NCI-H2227 (cell line): Measurements from ENCODE around the gene PPP2R3A.

Experiments
- DNase-seq: peaks from one replicate; lab custom pipeline; 2025; ENCODE audit not compliant: unreplicated experiment; lab: John Stamatoyannopoulos, UW

Gene PPP2R3A

DNA sequence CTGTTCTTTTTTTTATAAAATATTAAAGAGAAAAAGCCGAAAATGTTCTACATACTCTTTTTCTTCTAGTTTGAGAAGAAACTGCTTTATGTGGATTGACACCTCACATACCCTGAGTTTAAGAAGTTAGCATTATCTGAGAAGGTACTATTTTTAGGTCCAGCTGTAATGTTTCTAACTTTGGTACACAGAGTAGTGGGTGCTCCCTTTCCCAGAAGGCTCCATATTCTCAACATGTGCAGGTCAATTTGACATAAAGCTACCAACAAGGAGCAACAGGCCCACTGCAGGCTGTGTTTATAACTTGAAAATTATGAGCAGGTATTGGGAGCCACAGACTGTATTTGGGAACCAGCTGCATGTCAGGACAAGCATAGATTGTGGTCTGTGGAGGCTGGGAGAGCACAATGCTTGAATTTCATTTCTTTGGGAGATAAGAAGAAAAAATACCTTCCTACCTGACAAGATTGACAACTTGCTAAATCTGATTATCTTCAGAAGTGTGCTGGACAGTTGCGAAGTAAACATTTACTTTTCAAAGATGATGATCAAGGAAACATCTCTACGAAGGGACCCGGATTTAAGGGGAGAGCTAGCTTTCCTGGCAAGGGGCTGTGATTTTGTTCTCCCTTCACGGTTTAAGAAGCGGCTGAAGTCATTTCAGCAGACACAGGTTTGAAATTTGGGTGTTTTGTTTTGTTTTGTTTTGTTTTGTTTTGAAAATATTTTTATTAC, 57.2 kb downstream of the PPP2R3A start:
- DNase-seq, result no peak

DNA sequence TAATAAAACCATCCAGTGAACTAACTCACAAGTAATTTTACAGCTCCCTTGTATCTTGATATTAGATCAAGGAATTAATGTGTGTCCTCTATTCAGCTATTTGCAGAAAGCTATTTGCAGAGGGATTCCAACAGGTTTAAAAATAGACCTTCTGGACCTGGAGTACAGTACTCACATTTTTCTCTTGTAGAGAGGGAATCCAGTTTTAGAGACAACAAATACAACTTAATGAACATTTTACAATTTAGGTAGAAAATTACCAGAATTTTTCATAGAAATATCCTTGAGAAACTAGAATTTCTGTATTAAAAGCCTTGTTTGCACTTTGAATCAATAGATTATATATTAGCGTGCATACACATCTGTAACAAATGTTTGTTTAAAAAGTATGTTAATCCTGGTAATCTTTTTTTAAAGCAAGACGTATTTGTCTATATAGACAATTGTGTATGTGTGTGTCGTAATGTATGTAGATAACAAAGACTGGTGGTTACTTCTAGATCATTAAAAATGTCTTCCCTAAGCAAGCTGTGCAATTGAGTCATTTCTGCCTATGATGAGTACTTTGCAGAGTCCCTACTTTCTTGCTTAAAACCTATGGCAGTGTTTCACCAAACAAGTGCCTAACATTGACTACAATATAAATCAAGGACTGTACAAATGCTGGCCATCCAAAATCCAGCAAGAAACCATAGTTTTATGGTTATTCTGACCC, 57.9 kb downstream of the PPP2R3A start:
- no peak for DNase-seq

DNA sequence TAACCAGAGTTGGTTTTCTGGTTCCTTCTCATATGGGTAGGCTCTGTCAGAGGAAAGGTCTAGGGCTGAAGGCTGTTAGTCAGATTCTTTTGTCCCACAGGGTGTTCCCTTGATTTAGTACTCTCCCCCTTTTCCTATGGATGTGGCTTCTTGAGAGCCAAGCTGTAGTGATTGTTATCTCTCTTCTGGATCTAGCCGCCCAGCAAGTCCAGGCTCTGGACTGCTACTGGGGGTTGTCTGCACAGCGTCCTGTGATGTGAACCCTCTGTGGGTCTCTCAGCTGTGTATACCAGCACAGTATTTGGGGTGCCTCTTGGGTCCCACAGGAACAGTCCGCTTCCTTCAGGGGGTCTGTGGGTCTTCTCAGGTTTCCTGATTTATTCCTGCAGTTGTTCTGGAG, 70.8 kb downstream of the PPP2R3A start:
- no peak for DNase-seq

DNA sequence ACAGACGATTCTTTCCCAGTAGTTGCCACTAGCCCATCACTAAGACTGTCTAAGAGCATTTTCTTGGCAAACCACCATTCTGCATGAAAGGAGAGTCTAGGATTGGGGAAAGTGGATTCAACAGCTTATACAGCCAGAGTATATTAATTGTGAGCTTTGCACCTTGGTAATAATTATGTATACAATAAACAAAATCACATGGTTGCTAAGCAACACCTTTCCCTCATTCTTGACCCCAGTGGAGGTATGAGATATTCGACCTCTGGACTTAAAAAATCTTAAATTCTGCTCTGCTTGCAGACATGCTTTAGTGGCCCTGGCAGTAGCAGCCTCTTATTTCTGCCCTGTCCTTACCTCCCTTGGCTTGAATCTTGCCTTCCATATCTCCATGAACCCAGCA, 73.1 kb downstream of the PPP2R3A start:
- DNase-seq, result no peak

DNA sequence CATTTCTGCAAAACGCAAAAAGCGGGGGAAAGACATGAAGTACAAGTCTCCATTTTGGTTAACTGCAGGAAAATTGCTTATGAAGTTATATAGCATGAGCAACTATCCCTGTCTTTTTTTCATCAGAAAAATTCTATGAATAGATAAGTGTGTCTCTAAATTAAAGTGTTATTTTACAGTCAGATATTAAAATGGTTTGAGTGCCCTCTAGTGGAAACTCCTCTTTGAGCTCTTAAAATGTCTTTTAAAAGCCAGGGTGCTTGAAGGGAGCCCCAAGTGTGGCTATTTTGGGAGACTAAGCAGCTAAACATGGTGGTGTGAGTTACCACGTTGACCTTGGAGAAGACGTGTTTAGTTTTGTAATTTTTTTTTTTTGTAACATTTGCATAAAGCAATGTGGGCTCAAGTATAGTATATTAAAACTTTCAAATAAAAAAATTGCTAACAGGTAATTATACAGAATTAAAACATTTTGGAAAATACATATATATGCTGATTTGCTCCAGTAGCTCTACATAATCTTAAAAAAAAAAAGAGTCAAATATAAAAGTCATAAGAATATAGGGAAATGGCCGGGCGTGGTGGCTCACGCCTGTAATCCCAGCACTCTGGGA, 77.2 kb downstream of the PPP2R3A start:
- peak; percentile 45 for DNase-seq

DNA sequence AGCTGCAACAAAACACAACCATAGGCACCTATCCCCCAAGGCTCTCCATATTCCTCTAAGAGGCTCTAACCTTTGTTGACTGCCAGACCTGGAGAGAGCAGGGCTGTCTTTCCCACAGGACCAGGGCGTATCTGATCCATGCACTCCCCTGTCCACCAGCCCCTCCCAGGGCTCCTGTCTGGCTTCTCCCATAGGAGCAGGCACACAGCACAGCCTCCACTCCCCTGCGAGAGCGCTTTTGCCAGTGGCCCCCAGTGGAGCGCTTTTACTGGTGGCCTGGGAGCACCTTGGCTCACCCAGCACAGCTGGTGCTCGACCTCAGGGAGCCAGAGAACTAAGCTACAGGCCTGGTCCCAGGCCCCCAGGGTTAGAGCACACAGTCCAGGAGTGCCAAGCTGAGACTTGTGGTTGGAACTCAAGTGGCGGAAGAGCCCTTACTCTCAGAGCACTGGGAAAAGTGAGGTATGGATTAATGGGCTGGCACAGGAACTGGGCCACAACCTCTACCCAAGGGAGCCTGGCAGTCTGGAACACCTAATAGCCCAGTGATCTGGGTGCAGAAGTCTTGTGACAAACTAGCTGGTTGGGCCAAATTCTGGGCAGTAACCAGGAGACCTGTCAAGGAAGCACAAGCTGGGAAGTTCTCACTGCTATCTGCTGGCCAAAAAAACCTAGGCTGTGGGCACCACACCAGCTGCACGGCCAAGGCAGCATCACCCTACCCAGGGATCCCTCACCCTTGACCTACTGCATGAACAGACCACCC, 79.6 kb downstream of the PPP2R3A start:
- DNase-seq, result no peak

DNA sequence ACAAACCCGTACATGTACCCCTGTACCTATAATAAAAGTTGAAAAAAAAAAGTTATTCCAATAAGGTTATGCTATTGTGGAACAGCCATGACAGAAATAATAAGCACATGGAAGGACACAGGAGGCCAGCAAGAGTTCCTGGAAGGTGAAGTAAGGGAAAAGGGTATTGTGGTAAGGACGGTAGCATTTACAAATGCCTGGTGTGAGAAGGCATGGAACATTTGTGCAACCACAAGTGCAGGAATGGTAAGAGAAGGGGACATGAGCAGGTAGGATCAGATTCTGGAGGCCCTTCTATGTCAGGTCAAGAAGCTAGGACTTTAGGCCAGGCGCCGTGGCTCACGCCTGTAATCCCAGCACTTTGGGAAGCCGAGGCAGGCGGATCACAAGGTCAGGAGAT, 82.5 kb downstream of the PPP2R3A start:
- DNase-seq, result no peak

DNA sequence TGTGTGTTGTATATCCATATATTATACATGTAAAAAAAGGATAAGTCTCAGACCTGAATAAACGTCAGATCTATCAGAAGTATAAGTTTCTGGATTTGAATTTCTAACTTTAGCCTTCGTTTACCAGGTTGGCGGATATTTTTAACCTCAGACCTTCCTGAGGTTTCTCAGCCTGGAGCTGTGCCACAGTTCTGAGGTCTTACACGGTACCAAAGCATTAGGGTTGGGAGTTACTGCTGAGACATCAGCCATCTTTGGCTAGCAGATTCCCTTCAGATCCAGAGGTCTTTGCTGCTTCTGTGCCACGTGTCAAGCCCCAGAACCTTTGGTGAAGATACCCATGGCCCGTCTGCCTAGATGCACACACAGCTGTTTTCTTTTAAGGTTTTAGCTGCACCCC, 84.7 kb downstream of the PPP2R3A start:
- DNase-seq, result no peak

DNA sequence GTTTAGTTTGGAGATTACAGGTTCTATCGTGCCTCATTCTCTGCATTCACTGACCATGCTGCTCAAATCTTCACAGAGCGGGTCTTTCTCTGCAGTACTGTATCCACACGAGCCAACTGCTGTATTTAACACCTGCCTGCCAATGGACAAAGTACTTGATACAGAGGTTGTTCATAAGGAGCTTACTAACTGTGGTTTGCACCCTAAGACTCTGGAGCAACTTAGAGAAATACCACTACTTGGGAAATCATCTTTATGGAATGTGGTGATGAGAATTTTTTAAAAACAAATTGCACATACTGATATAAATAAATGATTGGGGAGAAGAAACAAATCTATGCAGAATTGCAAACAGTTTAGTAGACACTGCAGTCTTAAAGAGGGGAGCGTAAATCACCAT, 90.0 kb downstream of the PPP2R3A start:
- DNase-seq, result no peak

DNA sequence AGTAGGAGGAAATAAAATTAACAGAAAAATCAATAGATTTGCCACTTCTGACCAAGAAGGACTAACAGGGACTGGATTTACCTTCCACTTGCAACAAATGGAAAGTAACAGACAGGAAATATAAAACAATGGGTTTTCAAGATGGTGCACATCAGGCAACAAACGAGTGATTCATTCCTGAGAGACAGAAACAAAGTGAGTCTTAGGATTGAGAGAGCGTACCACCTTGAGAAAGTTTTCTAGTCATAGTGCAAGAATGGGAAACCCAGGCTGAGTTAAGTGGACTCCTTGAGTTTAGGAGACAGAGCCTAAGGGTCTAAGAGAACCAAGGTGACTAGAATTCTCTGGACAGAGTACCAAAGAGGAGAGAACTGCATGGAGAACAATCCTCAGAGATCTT, 101.7 kb downstream of the PPP2R3A start:
- no peak for DNase-seq

DNA sequence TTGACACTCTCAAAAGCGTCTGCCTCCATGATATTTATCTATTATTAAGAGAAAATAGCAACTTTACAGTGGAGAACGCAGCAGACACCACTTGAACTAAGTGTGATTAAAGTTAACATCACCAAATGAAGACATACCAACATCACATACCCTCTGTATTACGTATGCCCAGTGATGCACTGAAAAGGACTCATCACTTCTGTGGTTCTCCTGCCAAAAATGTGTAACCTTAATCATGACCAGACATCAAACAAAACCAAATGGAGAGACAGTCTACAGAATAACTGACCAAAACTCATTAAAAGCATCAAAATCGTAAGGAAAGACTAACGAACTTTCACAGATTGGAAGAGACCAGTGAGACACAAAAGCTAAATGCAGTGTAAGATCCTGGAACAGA, 103.2 kb downstream of the PPP2R3A start:
- DNase-seq, result no peak

DNA sequence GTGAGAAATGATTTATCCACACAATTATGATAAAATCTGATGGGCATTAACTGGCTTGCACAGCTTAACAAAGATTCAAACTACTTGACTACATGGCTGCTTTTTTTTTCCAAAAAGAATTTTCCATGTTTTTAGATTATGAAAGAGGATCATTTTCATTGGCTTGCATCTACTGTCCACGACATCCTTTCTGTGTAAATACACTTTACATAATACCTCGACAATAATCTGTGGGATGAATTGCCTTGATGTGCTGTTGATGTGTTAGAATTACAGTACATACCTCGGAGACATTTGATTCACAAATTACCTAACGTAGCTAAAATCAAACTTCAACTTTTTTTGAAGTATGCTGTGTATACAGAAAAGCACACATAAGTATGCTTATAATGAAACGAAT, 104.4 kb downstream of the PPP2R3A start:
- no peak for DNase-seq

DNA sequence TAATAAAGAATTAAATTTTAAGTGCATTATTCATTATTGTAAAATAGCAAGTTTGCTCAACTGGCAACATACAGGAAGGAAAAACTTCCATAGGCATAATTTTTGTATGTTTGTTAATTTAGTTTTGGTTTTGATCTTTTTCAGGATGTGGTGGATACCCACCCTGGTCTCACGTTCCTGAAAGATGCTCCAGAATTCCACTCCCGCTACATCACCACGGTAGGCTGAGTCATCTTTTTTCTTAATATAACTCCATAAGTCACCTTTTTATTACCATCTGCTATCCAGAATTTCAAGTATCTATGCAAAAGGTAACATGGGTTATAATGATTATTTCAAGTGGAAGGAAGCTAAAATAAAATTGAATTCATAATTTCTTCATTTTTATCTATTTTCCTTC, 104.8 kb downstream of the PPP2R3A start:
- DNase-seq, result no peak

DNA sequence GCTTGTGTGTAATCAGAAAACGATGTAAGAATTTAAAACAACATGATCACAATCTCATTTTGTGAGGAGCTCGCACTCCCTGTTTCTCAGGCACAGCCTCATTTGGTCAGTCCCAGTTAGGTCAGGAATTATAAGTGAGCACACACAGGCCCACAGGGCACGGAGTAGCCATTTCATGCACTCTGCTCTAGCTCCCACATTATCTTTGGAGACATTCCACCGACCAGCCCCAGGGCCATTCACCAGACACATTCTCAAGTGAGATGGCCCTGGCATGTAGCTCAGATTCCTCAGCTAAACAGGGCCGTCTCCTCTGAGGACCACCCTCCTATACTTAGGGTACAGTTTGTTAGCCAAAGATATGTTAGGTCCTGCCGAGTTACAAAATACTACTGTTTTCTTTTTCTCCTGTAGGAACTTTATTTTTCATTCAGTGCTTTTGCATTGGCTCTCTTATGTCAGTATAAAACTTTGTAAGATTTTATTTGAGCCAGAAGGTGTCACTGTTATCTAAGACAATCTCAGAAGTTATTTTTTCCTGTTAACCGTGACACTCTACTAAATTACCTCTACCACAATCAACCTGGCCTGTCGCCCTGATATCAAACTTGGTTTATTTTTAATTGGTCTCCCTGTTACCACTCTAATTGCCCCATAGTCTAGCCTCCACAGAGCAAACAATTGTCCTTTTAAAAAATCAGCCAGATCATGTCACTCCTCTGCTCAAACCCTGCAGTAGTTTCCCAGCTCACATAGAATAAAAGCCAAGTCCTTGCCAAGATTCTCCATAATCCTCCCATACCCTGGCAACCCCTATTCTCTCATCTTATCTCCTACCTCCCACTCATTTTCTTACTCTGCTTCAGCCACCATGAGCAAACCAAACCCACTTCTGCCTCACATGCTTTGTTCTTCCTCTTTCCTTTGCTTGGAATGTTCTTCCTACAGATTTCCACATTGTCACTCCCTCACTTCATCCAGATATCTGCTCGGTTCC, 105.7 kb downstream of the PPP2R3A start:
- DNase-seq, result no peak

DNA sequence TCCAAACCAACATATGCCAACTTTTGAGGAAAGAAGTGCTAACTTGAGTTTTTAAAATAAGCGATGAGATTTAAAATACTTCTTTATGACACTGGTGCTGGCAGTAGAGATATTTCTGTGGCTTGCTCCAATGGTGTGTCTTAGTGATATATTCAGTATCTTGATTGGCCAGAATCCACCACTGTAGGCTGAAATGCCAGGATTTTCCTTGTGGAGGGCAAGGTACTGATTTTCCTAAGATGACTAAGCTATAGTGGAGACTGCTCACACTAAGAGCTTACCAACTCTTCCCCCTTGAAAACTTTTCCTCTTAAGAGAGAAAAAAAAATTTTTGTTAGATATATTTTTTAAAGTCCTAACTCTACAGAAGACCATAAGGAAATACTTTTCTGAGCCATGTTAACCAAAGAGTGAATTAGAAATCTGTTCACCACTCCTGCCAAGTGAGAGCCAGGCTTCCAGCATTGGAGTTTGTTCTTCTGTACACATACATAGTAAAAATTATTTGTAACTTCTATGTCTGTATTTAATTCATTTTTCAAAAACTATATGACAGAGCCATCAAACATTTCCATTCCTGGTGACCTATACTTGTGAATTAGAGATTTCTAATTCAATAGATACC, 109.1 kb downstream of the PPP2R3A start:
- DNase-seq, result no peak

DNA sequence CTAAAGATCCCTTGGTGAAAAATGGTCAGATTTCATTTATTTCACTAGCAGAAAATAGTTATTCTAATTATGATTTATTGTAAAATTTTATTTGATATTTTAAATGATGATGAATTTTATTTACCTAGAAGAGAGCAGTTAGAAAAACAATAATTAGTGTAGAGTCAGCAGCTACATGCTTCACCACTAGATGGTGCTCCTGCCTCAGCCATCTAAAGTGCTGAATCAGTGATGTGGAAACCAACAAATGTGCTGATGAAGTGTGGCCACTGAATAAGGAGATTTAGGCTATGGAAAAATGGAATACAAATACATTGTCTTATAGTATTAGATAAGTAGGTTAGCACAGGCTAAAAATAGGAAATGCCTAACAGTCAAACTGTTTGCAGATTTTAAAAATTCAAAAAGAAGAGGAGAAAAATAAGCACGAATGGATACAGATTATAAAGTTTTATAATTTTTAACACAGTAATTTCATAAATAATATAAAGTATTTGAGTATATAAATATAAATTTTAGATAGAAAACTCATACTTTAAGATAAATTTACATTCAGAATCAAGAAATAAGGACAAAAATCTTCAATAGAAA, 109.8 kb downstream of the PPP2R3A start:
- DNase-seq, result peak; percentile 66

DNA sequence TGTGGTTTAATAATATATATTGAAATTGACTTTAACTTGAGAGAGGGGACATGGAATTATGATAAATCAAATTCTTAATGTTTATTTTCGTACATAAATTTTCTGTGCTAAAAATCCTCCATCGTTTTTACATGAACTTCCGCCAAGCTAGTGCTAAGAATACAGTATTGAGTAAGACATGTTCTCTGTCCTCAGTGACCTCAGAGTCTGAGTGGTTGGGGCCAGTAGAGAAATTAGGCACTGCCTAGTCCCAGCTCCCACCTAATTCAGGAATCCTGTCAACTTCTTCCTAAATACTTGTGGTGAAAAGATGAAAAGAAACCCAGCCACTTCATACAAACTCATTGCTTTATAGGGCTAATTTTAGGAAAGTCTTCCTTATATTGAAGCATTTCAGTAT, 110.3 kb downstream of the PPP2R3A start:
- DNase-seq, result no peak

DNA sequence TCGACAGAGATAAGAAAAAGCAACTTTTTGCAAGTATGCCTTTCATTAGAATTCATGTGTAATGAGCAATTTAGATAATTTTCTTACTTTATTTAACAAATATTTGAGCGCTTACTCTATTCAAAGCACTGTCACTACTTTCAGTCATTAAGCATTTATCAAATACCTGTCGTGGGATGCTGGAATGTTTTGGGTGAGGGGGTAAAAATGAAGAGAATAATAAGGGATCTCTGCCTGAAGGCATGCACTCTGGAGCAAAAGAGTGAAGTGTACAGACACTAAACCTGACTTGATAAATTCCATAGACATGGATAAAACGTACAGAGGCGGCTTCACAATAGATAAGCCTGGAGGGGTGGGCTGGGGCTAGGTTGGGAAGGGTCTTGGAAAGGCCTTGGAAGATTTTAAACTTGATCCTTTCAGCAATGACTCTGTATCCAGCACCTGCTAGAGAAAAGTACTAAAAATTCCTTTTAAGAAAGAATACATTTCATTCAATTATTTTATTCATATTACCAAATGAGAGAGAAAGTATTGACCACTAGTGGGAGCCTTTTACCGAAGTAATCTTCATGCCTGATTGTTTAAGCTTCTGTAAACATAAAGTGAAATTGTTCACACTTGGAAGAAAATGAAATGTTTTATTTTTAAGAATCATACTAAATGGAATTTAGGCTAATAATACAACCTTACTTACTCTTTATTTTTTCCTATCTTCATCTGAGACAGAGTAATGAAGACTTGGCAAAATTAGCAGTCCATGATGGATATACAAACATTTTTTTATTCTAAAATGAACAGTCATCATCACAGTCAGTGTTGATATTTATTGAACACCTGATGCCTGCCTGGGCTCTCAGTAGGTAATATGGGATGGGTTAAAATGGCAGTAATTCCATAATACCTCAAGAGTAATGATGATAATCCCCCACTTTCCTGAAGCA, 113.2 kb downstream of the PPP2R3A start:
- peak; percentile 0 for DNase-seq
